ENCODE results near the gene VSIG10L. TPM values are rescaled to one million over a fixed set of nuclear protein-coding genes. Genes with fewer than 3 reads are reported as not detected.

VSIG10L gene
- total RNA-seq, 1 donor from 2014 or later = 3.2 TPM

- H3K27ac ChIP-seq = no peak overlapping the region
- H3K9me3 ChIP-seq = no peaks in the 10 kb centered on the region
- ATAC-seq (no peak), DNase-seq (no peak)
- H3K36me3 ChIP-seq = no peaks in the 10 kb centered on the region
- peaks cover 27% of the 10 kb centered on the region for H3K27me3 ChIP-seq (ENCODE audit: low read depth)
- peaks cover 13% of the 10 kb centered on the region for H3K4me1 ChIP-seq
- no peak overlapping the region for H3K4me3 ChIP-seq
- intact Hi-C loops (cut with DNase I) = no loop called here
- TF ChIP-seq CTCF (IDR thresholded peaks at IDR 0.05) = no peak
Measured at GRCh38 chr19:51331716-51332115, 10.2 kb downstream of the VSIG10L start.

- intact Hi-C loops (cut with DNase I) = no loop called here
- no peak overlapping the region for H3K27ac ChIP-seq
- no peak for DNase-seq
- ATAC-seq = no peak
- no peaks in the 10 kb centered on the region for H3K9me3 ChIP-seq
- TF ChIP-seq CTCF (IDR thresholded peaks at IDR 0.05) = no peak
- H3K4me1 ChIP-seq = peaks cover 13% of the 10 kb centered on the region
- no peak overlapping the region for H3K4me3 ChIP-seq
- peaks cover 32% of the 10 kb centered on the region for H3K27me3 ChIP-seq (ENCODE audit: low read depth)
- H3K36me3 ChIP-seq = no peaks in the 10 kb centered on the region
Measured at GRCh38 chr19:51331193-51331592, 10.7 kb downstream of the VSIG10L start.

GRCh38 chr19:51330366-51330765, 11.6 kb downstream of the VSIG10L start:
- Histone ChIP-seq H3K27me3 (ENCODE audit: low read depth) (peaks cover 38% of the 10 kb centered on the region), H3K36me3 (no peaks in the 10 kb centered on the region), H3K9me3 (no peaks in the 10 kb centered on the region), H3K4me1 (peaks cover 13% of the 10 kb centered on the region), H3K27ac (no peak overlapping the region), H3K4me3 (no peak overlapping the region)
- intact Hi-C loops (cut with DNase I) = no loop called here
- no peak for ATAC-seq
- DNase-seq = no peak
- no peak for TF ChIP-seq CTCF (IDR thresholded peaks at IDR 0.05)

GRCh38 chr19:51329411-51329810, 12.5 kb downstream of the VSIG10L start:
- Histone ChIP-seq H3K36me3 (no peaks in the 10 kb centered on the region), H3K9me3 (no peaks in the 10 kb centered on the region), H3K27me3 (ENCODE audit: low read depth) (peaks cover 40% of the 10 kb centered on the region), H3K4me3 (no peak overlapping the region), H3K27ac (no peak overlapping the region), H3K4me1 (peaks cover 13% of the 10 kb centered on the region)
- no peak for DNase-seq
- intact Hi-C loops (cut with DNase I) = no loop called here
- no peak for TF ChIP-seq CTCF (IDR thresholded peaks at IDR 0.05)
- ATAC-seq = no peak

- Histone ChIP-seq H3K4me3 (peak overlapping the region; percentile 21), H3K27ac (no peak overlapping the region), H3K9me3 (no peaks in the 10 kb centered on the region), H3K4me1 (peaks cover 13% of the 10 kb centered on the region), H3K27me3 (ENCODE audit: low read depth) (peaks cover 51% of the 10 kb centered on the region), H3K36me3 (no peaks in the 10 kb centered on the region)
- peak; percentile 73 for DNase-seq
- intact Hi-C loops (cut with DNase I) = no loop called here
- TF ChIP-seq CTCF (IDR thresholded peaks at IDR 0.05) = peak; percentile 17
- peak; percentile 66 to 68 for ATAC-seq
Measured at GRCh38 chr19:51327066-51328001, 14.6 kb downstream of the VSIG10L start.
